OCI-LY3 (cell line): ENCODE data around the gene NELL1.

Experiments used
- CTCF ChIP-seq: fragments of 200-600, 300-600 bp; sonication (generic); IDR thresholded peaks from 2 replicates; pipeline ENCODE4 v1.5.1; 2014; ENCODE audit warnings: antibody characterized with exemption, low read length, low read depth
- EZH2phosphoT487 ChIP-seq: fragments of 200-600 bp; shearing (Covaris generic); IDR thresholded peaks from 2 replicates; pipeline ENCODE4 v1.6.1; 2018; ENCODE audit warnings: antibody characterized with exemption, mixed run types, low read depth

- TF ChIP-seq EZH2phosphoT487 (no peak), CTCF (no peak)
Observed at GRCh38 chr11:20917306-20917705, 247.9 kb downstream of the NELL1 start.
